DMS153 (cell line): Measurements from ENCODE around the gene RNLS.
"Not testable (repeated sequence)": the region's sequence is repeated elsewhere in the genome, so short reads cannot be mapped to it uniquely, and the experiment has no call there.

Source experiments
- DNase-seq: peaks from one replicate; lab custom pipeline; 2025; lab: John Stamatoyannopoulos, UW

The RNLS gene

DNA sequence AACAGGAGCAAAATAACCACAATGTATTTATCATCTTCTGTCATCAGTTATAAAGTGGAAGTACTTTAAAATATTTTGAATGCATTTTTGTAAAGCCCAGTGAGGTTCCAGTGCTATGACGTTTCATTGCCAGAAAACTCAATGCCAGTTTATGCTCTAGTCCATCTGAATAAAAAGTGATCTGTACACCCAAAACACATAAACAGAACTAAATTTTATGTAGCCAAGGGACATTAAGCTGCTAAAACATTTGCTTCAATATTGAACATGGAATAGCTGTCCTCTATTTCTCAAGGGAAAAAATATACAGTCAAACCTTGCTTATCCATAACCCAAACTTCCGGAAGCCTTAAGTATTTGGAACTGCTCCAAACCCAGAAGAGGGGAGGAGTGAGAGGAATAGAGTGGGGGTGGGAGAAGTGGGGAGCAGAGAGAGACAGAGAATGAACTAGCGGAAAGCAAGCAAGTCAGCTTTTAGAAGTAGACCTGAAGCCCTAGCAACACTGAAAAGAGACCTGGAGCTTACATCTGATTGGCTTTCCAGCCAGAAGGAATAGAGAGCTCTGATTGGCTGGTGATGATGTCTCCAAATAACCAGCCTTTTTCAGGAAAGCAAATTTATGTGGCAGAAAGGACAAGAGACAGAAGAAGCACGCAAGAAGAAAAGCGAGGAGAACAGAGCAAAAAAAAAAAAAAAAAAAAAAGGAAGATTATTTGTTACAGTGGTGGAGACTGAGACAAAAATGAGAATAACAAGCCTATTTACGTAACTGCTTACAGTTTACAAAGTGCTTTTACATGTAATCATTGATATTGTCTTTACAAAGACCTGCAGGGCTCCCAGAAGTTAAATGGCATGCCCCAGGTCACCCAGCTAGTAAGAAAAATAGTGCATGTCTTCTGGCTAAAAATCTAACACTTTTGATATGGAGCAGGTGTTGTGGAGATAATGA is 196.0 kb downstream of the RNLS start:
- no peak for DNase-seq

DNA sequence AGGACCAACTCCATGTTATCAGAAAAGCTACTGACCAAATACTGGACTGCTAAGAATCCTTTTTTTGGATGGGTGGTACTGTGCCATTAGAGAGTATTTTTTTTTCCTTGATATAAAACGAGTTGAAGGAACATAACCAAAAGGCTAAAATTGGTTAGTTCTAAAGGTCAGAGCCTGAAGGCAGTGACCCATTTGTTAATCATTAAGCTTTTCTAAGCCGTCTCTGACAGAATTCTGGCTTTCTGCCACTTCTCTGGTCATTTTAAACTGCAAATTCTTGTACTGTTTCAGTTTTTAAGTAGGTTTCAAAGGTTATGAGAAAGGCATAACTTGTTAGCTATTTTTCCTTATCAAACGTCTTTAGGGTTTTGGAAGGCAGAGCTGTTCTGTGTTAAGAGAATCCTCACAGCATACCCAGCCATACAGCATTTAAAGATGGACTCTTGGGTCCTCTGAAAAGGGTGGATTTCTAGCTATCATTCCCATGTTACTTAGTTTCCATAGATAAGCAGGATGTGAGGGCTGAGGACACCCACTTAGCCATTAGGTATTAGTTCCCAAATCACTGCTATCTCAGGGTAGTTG is 196.8 kb downstream of the RNLS start:
- no peak for DNase-seq

DNA sequence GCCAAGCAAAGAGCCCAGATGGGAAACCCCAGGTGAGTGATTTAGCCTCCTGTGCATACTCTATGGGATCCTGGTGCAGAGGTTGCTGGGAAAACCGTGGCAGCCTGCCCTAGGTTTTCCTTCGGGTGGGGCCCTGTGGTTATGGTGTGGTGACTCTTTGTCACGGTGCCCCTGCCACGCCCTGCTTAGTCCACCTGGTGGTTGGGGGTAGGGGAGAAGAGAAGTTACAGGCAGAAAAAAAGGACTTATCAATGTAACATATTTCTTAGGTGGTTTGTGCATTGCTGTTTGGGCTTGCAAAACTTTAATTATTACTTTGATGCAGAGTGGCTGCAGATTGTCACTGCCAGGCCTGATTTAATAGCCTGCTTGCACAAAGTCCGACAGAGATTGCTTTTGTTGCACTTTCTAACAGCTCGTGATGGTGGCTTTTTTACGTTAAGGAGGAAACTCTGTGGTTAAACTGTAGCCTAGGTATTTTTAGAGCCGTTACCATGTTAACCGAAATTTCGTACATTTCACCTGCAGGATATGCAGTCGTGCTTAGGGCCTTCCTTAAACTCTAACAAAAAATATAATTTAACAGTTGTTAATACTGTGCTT is 197.4 kb downstream of the RNLS start:
- peak; percentile 29 for DNase-seq

DNA sequence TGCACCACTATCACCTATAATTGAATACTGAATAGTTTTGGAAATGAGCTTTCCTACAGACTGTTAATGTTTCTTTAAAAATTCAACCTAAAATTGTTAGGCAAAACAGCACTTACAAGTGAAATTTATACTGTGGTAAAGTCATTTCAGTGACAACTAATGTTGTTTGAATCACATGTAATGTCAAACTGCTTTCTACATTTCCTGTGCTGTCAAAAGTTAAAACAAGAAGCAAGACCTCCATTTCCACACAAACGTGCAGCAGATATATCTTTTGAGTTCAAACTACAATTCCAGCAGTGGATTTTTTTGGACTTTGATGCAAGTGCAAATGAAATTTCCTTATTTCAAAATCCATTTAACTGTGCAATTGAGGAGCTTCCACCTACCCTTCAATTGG is 199.8 kb downstream of the RNLS start:
- no peak for DNase-seq

DNA sequence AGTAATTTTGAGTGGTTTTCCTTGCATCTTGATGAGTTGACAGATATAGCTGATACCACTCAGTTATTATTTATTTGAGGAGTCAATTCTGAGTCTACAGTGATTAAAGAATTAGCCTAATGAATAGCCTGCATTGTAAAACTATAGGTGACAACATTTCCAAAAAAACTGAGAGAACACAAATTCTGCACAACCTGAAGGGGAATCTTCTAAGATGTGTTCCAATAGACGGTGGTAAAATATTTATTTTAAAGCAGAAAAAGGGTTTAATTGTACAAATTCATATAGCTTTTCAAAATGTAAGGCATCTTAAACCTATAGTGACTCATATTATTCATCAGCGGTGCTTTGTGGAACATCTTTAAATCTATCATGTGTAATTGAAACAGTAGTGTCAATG is 200.4 kb downstream of the RNLS start:
- DNase-seq: no peak

DNA sequence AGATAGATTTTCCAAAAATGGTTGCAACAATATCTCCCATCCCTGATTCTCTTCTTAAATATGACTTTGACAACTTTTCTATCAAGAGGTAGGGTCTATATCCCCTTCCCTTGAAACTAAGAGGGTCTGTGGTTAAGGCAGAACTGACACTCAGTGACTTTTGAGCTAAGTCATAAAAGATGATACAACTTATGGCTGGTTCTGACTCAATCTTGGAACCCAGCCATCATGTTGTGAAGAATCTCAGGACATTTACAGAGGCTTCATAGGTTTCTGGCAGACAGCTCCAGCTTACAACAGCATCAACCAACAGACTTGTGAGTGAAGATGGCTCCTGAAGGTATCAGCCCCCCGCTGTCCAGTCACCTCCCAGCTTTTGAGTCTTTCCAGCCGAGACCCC is 203.5 kb downstream of the RNLS start:
- no peak for DNase-seq

DNA sequence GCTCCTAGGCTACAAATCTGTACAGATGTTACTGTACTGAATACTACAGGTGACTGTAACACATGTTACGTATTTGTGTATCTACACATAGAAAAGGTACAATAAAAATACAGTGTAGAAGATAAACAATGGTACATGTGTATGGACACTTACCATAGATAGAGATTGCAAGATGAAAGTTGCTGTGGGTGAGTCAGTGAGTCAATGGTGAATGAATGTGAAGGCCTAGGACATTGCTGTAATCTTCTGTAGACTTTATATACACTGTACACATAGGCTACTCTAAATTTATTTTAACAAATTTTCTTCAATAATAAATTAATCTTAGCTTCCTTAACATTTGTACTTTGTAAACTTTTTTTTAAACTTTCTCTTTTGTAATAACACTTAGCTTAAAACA is 205.6 kb downstream of the RNLS start:
- no peak for DNase-seq

DNA sequence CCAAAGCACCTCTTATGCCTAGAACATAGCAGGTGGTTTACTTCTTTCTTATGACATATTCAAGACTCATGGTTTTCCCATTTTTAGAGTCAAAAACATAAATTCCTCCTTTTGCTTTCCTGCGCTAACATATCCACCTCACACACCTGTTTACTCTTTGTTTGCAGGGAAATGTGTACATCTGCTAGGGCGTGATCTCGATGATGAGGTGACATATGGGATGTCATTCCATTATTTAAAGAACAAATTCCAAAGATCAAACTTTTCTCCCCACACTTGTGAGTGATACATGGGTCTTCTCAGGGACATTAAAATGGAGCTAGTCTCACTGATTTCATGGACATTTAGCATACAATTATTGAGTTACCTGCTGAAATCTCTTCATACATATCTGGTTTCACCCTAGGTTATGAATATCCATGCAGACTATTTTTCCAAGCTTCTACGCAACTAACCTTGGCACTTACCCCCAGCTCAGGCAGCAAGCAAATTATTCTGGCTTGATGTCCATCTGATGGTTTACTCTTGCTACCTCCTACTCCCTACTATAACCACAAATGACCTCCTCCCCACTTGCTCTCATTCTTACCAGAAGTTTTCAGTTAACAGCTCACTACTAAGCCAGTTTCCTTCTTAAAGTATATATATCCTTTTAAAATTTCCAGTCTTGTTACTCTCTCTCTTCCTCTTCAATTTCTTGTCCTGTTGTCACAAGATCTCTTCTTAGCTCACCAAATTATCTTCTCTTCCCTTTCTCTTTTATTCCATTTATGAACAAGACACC is 208.5 kb downstream of the RNLS start:
- no peak for DNase-seq

DNA sequence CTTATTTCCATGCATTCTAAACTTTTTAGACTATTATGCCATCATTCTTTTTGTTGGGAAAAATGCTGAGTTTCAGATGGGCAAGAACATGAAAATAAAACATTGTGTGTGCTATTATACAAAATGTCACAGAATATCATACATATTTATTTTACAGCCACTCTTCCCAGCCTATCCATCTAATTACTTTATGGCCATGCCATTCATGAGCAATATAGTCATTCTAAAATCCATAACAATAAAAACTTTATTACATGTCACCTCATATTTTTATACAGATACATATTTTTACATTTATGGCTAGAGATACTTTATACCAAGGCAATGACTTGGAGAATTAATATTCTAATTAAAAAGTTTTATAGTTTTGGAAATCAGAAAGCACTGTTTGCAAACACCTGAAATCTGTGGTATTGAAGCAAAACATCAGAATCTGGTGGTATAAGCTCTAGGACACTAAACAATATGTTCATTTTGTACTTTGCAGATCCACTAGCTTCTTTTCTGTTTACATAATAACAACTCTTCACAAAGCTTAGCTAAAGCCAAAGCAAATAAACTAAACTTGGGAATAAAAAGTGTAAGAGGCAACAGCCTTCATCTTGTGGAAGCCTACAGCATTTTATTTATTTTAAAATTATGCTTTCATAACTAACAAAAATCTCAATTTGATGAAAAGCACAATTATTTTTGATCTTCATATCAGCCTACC is 210.1 kb downstream of the RNLS start:
- no peak for DNase-seq

DNA sequence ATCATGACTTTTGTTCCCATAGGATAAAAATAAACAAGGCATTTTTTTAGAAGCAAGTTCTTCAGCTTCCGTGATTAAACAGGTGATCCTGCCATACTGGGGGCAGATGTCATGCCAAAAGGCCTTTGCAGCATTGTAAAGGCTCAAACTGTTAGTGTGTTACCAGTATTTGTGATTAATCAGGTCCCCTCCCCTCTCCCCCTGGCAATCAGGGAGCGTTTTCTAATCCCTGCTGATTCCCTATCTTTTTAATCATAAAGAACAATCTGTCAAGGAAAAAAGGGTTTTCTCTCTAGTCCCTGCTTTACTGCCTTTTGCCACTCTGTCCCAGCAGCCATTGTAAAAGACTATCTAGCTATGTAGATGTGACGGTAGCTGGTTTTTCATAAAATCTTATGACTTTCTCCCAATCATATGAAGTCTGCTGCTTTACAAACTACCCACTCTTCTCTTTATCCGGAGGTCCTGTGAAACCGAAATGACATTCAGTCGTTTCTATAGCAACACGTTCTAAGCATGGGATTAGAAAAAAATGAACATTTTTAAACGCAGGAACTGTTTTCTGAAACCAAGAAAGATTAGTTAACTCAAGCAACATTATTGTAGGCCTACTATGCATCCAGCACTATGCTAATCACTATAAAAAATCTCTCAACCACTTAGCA is 210.9 kb downstream of the RNLS start:
- DNase-seq: no peak

DNA sequence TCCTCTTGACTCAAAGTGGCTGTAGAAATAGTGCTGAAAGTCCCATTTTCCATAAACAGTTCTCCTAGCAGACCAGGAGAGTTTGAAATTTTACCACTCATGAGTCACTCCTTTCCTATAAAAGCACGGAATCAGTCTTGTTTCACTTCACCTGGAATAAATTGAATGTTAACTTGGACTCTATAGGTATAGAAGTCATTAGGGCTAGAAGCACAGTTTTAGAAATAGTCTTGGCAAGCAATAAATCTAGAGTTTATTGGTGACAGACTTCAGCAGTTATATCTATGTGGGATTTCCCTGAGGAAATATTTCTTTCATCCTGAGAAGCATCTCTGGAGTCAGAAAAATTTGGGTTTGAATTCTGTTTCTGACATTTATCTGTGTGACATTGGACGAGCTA is 212.4 kb downstream of the RNLS start:
- DNase-seq: no peak

DNA sequence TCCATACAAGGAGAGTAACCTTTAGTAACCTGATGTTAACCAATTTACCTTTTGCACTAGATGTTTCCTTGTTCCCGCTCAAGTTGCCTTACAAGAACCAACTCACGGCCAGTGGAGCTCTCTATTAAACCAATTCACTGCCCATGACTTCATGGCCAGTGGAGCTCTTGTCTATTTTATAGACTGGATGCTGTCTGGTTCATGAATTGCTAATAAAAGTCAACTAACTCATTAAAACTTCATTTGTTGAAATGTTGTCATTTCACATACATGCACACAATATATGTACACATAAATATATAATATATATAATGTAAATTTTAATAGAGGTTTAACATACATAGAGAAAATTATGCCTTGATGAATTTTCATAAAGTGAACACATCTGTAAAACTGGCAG is 216.3 kb downstream of the RNLS start:
- no peak for DNase-seq

DNA sequence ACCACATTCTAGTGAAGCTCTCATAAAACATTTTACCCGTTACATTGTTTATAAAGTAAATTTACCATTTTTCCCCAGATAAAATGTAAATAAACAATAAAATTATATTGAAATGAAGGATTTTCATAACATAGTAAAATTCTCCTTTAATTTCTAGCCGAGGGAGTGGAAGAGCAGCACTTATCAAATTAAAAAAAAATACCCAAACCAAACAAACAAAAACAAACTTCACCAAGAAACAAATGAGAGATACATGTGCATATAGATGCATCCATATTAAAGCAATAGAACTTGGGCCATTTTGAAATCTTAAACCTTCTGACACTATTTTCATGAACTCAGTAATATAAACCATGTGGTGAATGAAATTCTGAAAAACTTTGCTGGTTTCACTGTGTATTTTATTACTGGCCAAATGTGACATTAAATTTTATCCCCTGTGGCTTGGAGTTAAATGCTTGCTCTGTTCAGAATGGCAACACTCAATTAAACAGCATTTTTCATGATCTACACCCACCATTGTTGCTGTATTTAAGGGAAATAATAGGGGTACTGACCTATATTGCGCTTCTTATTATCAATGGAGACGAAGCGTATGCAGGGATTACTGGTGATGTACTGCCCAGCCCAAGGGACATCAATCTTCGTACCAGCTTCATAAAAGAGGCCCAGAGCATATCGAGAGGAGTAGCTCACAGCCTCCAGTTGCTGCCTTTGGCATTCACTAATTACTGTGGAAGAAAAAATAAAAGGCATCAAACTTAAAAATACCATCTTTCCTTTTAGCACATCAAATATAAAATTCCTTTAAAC is 220.9 kb downstream of the RNLS start:
- DNase-seq: no peak

DNA sequence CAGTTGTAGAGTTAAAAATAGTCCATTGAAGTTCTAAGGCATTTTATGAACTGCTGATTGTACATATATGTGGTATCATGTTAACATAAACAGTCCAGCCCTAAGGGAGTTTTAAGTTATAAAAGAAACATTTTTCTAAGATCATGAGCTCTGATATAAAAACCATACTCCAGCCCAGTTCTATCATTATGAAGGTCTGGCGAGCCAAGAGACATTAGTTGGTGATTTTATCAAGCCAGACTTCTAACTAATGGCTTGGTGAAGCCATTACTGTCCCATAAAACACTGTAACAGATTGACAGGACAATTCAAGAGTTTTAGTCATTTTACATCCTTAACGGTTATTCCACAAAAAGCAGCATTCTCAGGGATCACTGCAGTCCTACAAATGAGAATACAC is 221.6 kb downstream of the RNLS start:
- DNase-seq: no peak

DNA sequence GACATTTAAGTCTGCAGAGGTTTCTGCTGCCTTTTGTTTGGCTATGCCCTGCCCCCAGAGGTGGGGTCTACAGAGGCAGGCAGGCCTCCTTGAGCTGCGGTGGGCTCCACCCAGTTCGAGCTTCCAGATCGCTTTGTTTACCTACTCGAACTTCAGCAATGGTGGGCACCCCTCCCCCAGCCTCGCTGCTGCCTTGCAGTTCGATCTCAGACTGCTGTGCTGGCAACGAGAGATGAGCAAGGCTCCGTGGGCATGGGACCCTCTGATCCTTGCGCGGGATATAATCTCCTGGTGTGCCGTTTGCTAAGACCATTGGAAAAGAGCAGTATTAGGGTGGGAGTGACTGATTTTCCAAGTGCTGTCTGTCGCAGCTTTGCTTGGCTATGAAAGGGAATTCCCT is 227.4 kb downstream of the RNLS start:
- DNase-seq: not testable (repeated sequence)

DNA sequence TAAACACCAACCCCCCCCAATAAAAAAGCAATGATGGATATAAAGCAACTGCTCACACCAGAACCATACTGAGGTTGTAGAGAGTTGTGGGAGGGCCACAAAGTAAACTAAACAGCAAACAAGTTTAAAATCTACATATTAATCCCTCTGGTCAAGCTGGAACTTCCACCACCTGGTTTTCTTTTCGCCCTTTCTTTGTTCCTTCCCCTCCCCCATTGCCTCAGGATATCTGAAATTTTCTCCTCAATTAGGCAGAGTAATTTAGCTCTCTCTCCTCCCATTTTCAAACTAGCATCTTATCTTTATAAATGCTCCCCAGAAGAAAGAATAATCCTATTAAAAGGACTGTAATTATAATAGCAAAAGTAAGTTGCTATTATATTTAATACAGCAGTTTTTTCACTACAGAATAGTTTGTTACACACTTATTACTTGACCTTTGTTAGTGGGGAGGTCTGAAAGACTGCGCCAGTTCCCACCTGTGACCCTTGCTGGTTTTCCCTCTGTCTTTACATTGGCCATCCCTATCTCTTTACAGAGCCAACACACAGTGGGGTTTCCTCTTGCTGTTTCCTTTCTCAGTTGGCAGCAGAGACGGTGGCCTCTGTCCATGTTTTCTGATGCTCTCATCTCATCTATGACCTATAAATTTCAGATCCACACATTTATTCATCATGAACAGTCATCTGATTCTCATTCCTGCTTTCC is 235.4 kb downstream of the RNLS start:
- DNase-seq: no peak

DNA sequence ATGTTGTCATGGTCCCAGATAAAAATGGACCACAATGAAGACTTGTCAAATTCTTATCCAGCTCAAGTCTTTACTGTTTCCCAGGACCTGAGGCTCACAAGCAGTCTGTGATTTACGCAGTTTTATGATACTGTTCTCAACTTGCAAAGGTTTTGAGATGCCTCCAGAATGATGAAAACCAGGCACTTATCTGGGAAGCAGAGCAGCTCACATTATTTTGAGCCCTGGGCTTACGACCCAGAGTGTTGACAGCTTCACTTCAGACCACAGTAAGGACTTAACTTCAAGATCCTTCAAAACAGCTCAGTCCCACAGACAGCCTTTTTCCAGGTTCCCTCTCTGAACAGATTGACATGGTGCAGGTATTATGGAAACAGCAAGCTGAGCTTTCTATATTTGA is 236.1 kb downstream of the RNLS start:
- DNase-seq: no peak

DNA sequence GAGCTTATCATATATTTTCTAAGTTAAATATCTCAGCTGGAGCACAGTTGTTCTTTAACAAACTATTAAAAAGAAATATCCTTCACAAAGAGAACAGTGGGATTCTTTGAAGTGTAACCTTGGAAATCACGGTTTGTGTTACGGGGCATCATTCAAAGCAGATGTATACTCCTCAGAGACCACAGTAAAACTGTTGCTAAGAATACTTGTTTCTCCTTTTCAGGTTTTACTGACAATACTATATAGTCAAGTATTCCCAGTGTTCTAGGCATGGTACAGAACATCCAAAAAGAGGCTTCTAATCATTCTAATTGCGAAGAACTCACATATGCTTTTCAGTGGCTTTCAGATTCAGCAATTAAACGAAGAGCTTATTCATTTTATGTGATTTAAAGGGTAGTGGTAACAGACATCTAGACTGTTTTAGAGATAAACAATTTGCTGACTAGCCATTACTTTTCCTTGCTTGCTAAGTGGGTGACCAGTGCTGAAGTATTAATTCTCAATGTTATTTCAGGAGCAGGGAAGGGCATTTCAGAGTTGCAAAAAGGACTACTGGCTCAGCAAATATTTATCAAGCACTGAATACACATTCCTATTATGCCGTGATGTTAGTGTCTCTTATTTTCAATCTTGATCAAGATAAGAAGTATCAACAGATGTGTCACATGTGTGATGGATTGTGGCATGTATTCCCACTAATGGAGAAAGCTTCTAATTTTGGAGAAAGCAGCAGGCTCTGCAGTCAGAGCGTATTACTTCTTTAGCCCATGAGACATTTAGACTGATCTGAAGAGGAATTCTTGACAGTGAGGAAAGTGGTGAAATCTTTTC is 236.8 kb downstream of the RNLS start:
- peak; percentile 6 for DNase-seq
